ENCODE measurements around the gene SLC6A20. TPM values are rescaled to one million over a fixed set of nuclear protein-coding genes. Genes with fewer than 3 reads are reported as not detected.

SLC6A20 gene
- total RNA-seq, 1 donor from 2014 or later = 0.75 TPM

GRCh38 chr3:45793482-45794176 is 2.7 kb downstream of the SLC6A20 start:
- H3K27me3 ChIP-seq (ENCODE audit: control insufficient read depth, insufficient read depth, low read length) = peaks cover 9% of the 10 kb centered on the region
- no peak for TF ChIP-seq CTCF (IDR thresholded peaks at IDR 0.05; ENCODE audit: insufficient read depth, low read length, poor library complexity, severe bottlenecking)
- H3K4me3 ChIP-seq (ENCODE audit: low read depth, low read length) = no peak overlapping the region
- no peak for DNase-seq (ENCODE audit: low read depth)
- no peaks in the 10 kb centered on the region for H3K36me3 ChIP-seq (ENCODE audit: control insufficient read depth, insufficient read depth, low read length)

- no peak for TF ChIP-seq CTCF (IDR thresholded peaks at IDR 0.05; ENCODE audit: insufficient read depth, low read length, poor library complexity, severe bottlenecking)
- Histone ChIP-seq H3K36me3 (ENCODE audit: control insufficient read depth, insufficient read depth, low read length) (no peaks in the 10 kb centered on the region), H3K27me3 (ENCODE audit: control insufficient read depth, insufficient read depth, low read length) (peaks cover 9% of the 10 kb centered on the region), H3K4me3 (ENCODE audit: low read depth, low read length) (no peak overlapping the region)
- no peak for DNase-seq (ENCODE audit: low read depth)
Observed at GRCh38 chr3:45792516-45793172, 3.7 kb downstream of the SLC6A20 start.

- H3K4me3 ChIP-seq (ENCODE audit: low read depth, low read length) = no peak overlapping the region
- peaks cover 9% of the 10 kb centered on the region for H3K27me3 ChIP-seq (ENCODE audit: control insufficient read depth, insufficient read depth, low read length)
- no peak for TF ChIP-seq CTCF (IDR thresholded peaks at IDR 0.05; ENCODE audit: insufficient read depth, low read length, poor library complexity, severe bottlenecking)
- DNase-seq (ENCODE audit: low read depth) = no peak
- H3K36me3 ChIP-seq (ENCODE audit: control insufficient read depth, insufficient read depth, low read length) = no peaks in the 10 kb centered on the region
Observed at GRCh38 chr3:45792036-45792435, 4.3 kb downstream of the SLC6A20 start.

GRCh38 chr3:45790596-45790995 is 5.7 kb downstream of the SLC6A20 start:
- Histone ChIP-seq H3K36me3 (ENCODE audit: control insufficient read depth, insufficient read depth, low read length) (no peaks in the 10 kb centered on the region), H3K4me3 (ENCODE audit: low read depth, low read length) (no peak overlapping the region), H3K27me3 (ENCODE audit: control insufficient read depth, insufficient read depth, low read length) (no peaks in the 10 kb centered on the region)
- no peak for TF ChIP-seq CTCF (IDR thresholded peaks at IDR 0.05; ENCODE audit: insufficient read depth, low read length, poor library complexity, severe bottlenecking)
- no peak for DNase-seq (ENCODE audit: low read depth)

GRCh38 chr3:45789235-45789812 is 7.0 kb downstream of the SLC6A20 start:
- no peaks in the 10 kb centered on the region for H3K27me3 ChIP-seq (ENCODE audit: control insufficient read depth, insufficient read depth, low read length)
- no peak for DNase-seq (ENCODE audit: low read depth)
- H3K36me3 ChIP-seq (ENCODE audit: control insufficient read depth, insufficient read depth, low read length) = no peaks in the 10 kb centered on the region
- H3K4me3 ChIP-seq (ENCODE audit: low read depth, low read length) = no peak overlapping the region
- TF ChIP-seq CTCF (IDR thresholded peaks at IDR 0.05; ENCODE audit: insufficient read depth, low read length, poor library complexity, severe bottlenecking) = no peak
